ENCODE measurements around the gene KCNA10. TPM values are rescaled to one million over a fixed set of nuclear protein-coding genes. Genes with fewer than 3 reads are reported as not detected.
A peak's percentile ranks its signal among the peaks of the same experiment; 100 is the strongest.

Gene KCNA10
- total RNA-seq, 1 donor from 2014 or later = not detected

DNA sequence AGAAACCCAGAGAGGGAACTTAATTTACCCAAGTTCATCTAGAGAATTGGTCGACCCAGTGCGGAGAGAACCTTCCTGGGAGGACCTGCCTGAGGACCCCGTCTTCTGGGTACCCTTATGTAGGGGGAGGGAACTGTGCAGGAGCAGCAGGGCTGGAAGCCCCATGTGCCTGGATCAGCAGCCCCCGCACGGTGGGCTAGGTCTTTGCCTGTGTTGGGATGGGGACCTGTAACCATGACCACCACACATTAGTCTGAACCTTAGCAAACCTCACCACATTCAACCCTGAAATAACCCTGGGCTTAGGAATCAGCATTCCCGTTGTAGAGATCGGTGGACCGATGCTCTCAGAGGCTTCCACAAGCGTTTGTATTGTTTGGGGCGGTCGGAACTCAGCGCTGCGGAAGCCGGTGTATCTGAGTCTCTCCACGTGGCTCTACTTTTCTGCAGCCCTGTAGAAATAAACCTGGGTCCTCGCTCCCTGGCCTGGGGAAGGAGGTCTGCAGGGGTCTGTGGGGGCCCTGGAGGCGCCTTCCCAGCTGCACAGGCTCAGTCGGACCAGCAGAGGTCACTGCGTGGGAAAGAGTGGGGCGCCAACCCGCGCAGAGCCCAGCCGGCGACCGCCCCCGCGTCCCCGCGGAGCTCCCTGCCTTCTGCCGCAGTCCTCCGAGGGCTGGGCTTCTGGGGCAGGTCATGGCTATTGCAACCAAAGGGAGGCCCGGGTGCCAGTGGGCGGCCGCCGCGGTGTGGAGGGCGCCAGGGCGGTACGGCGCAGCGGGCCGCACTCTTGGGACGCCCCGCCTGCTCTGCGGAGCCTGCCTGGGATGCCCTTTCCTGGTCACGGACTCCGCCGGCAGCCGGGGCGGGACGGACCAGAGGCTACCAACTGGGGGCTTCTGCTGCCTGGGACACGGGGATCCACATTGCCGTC is 36.2 kb upstream of the KCNA10 start:
- Mint-ChIP-seq H3K9me3 (no peaks in the 10 kb centered on the region), H3K4me3 (peak overlapping the region; percentile 16), H3K4me1 (peaks cover 3% of the 10 kb centered on the region), H3K36me3 (ENCODE audit: low read depth) (no peaks in the 10 kb centered on the region), H3K27ac (no peak overlapping the region), H3K27me3 (peaks cover 46% of the 10 kb centered on the region)
- peak; percentile 96 for ATAC-seq (ENCODE audit: low read depth)
- TF ChIP-seq, protein P1, sequence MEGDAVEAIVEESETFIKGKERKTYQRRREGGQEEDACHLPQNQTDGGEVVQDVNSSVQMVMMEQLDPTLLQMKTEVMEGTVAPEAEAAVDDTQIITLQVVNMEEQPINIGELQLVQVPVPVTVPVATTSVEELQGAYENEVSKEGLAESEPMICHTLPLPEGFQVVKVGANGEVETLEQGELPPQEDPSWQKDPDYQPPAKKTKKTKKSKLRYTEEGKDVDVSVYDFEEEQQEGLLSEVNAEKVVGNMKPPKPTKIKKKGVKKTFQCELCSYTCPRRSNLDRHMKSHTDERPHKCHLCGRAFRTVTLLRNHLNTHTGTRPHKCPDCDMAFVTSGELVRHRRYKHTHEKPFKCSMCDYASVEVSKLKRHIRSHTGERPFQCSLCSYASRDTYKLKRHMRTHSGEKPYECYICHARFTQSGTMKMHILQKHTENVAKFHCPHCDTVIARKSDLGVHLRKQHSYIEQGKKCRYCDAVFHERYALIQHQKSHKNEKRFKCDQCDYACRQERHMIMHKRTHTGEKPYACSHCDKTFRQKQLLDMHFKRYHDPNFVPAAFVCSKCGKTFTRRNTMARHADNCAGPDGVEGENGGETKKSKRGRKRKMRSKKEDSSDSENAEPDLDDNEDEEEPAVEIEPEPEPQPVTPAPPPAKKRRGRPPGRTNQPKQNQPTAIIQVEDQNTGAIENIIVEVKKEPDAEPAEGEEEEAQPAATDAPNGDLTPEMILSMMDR (IDR thresholded peaks at IDR 0.05) = peak; percentile 33
- ChIA-PET CTCF (interaction anchor here (0.6 to 4.1 kb wide), 20 partner anchors 12 to 437 kb away, joined by 3 to 41 read pairs (median 4); partner anchors contain the start of gene KCNA2), POLR2A (interaction anchor here (0.8 to 1.5 kb wide), 2 partner anchors 65 to 232 kb away, joined by 3 to 4 read pairs; no protein-coding TSS in a partner anchor)
- intact Hi-C loops (cut with micrococcal nuclease) = loop anchor here (1.0 kb wide), 3 partner anchors 60 to 226 kb away; no protein-coding TSS in a partner anchor
- peak; percentile 50 for DNase-seq

DNA sequence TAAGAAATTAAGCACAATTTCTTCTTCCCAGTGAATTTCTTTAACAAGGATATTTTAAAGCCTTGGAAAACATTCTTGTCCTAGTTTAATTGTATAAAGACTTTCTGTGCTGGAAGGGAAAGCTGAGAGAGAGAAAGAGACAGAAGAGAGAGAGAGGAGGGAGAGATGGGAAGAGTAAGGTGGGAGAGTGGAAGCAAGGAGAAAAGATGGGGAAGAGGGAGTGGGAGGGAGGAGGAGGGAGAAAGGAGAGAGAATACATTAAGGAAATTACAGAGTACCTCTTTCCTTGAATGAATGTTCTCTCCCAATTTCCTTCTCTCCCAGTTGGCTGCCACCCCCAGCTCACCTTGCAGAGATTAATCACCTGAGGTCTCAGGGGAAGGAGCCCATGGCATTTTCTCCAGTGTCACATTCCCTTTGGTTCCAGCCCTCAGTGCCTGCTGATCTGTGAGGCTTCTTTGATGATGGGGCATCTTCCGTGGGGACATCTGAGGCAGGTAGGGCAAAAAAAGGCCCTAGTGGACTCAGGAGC is 32.4 kb upstream of the KCNA10 start:
- Mint-ChIP-seq H3K36me3 (ENCODE audit: low read depth) (no peaks in the 10 kb centered on the region), H3K27me3 (peaks cover 34% of the 10 kb centered on the region), H3K27ac (no peak overlapping the region), H3K4me3 (no peak overlapping the region), H3K9me3 (no peaks in the 10 kb centered on the region), H3K4me1 (peaks cover 3% of the 10 kb centered on the region)
- ChIA-PET POLR2A (no interaction called here), CTCF (no interaction called here)
- ATAC-seq (ENCODE audit: low read depth) (no peak), DNase-seq (no peak)
- intact Hi-C loops (cut with micrococcal nuclease) = no loop called here
- TF ChIP-seq, protein P1 (IDR thresholded peaks at IDR 0.05) = no peak

DNA sequence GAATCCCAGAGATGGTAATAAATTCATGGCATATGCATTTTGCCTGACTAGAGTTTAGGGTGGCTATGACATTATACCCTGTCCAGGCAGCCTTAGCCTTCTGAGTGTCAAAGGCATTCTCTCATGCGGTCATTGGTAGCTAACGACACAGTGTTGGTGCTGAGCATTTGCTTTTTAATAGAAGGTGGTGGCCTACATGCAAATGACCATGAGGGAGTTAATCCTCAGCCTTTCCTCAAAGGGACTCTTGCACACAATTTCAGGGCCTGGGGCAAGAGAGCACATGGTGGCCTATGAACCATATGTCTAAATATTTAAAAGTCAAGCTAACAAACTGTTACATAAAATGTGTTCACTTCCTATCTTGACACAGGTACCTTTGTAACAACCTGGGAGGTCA is 30.9 kb upstream of the KCNA10 start:
- Mint-ChIP-seq H3K4me1 (no peaks in the 10 kb centered on the region), H3K27ac (no peak overlapping the region), H3K36me3 (ENCODE audit: low read depth) (no peaks in the 10 kb centered on the region), H3K9me3 (no peaks in the 10 kb centered on the region), H3K27me3 (peaks cover 33% of the 10 kb centered on the region), H3K4me3 (no peak overlapping the region)
- DNase-seq = no peak
- no peak for ATAC-seq (ENCODE audit: low read depth)
- POLR2A ChIA-PET = no interaction called here
- TF ChIP-seq, protein P1 (IDR thresholded peaks at IDR 0.05) = no peak
- CTCF ChIA-PET = no interaction called here
- intact Hi-C loops (cut with micrococcal nuclease) = no loop called here

DNA sequence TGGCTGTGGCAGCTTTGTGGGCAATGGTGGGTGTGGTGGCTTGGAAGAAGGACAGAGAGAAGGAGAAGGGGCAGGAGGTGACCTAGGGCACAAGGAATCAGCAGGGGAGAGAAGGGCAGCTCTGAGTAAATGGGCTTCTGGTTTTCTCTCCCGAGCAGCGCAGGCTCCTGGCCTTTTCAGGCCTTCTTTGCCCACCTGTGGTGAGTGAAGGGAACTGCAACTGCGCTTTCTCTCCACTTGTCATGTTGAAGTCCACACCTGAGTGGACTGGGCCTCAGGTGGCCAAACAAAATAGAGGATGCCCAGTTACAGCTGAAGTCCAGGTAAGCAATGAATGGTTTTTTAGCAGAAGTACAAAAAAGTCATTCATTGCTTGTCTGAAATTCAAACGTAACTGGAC is 29.4 kb upstream of the KCNA10 start:
- no peak overlapping the region for H3K27ac Mint-ChIP-seq
- H3K27me3 Mint-ChIP-seq = peaks cover 27% of the 10 kb centered on the region
- DNase-seq (no peak), ATAC-seq (ENCODE audit: low read depth) (no peak)
- no peak overlapping the region for H3K4me3 Mint-ChIP-seq
- no peaks in the 10 kb centered on the region for H3K4me1 Mint-ChIP-seq
- POLR2A ChIA-PET = no interaction called here
- TF ChIP-seq, protein P1 (IDR thresholded peaks at IDR 0.05) = no peak
- CTCF ChIA-PET = no interaction called here
- H3K36me3 Mint-ChIP-seq (ENCODE audit: low read depth) = no peaks in the 10 kb centered on the region
- H3K9me3 Mint-ChIP-seq = no peaks in the 10 kb centered on the region
- intact Hi-C loops (cut with micrococcal nuclease) = no loop called here

DNA sequence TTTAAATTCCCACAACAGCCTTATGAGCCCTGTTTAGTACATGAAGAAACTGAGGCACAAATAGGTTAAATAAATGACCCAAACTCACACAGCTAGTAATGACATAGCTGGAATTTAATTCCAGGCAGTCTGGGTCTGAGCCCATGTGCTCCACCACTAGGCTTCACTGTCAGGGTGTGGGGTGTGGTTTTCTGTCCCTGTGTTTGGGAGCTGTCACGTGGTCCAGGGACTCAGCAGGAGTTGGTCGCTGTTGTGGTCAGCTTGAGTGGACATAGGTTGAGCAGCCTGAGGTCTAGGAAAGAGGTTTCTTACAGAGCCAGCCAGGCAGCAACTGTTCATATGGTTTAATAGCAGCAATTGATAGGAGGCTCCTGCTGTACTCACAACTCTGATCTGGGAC is 28.0 kb upstream of the KCNA10 start:
- CTCF ChIA-PET = no interaction called here
- POLR2A ChIA-PET = no interaction called here
- Mint-ChIP-seq H3K27me3 (peaks cover 18% of the 10 kb centered on the region), H3K36me3 (ENCODE audit: low read depth) (no peaks in the 10 kb centered on the region), H3K4me1 (no peaks in the 10 kb centered on the region), H3K9me3 (no peaks in the 10 kb centered on the region), H3K4me3 (no peak overlapping the region), H3K27ac (no peak overlapping the region)
- DNase-seq (no peak), ATAC-seq (ENCODE audit: low read depth) (no peak)
- TF ChIP-seq, protein P1 (IDR thresholded peaks at IDR 0.05) = no peak
- intact Hi-C loops (cut with micrococcal nuclease) = no loop called here

All from activated B cell treated with CpG ODN at 0.5 μM for 24 hours (primary cell).